Transverse colon (tissue), 4 donors: ENCODE measurements around the gene PIEZO2.

Source experiments
- CTCF ChIP-seq, 5 experiments: fragments of 200-600 bp in 3 of 5; fragments of 450-650 bp in 2 of 5; sonication (generic) in 3 of 5; IDR thresholded peaks; 1 replicate in 2 of 5; 2 replicates in 3 of 5; pipeline ENCODE4 v1.5.1; 2016 to 2017; ENCODE audit warnings: antibody characterized with exemption in 5 of 5, inconsistent platforms in 3 of 5, mild to moderate bottlenecking in 2 of 5, moderate library complexity in 1 of 5
- EP300 ChIP-seq: sonication (generic); formaldehyde crosslinking; IDR thresholded peaks from one replicate; pipeline ENCODE4 v1.6.1; 2017; ENCODE audit warnings: antibody characterized with exemption, low read depth
- POLR2A ChIP-seq: fragments of 450-650 bp; IDR thresholded peaks from one replicate; pipeline ENCODE4 v1.6.1; 2016; ENCODE audit warnings: antibody characterized with exemption, mild to moderate bottlenecking, moderate library complexity
- POLR2AphosphoS5 ChIP-seq, 3 donors: sonication (generic); formaldehyde crosslinking; IDR thresholded peaks; one replicate each; pipeline ENCODE4 v1.6.1; 2016; ENCODE audit warnings: antibody characterized with exemption in 3 of 3

- TF ChIP-seq CTCF (IDR thresholded peaks at IDR 0.05) (no peak), POLR2A (no peak), POLR2AphosphoS5 (IDR thresholded peaks at IDR 0.05) (no peak), EP300 (no peak)
These were observed 345.2 kb downstream of the PIEZO2 start for GRCh38 chr18:10804126-10804525.
